Neural progenitor cell (in vitro differentiated cells): ENCODE measurements around the gene USP2.

Experiments
- CTCF ChIP-seq: fragments of 200-600 bp; sonication (generic); IDR thresholded peaks from 2 replicates; pipeline ENCODE4 v1.5.1; 2017; ENCODE audit warnings: antibody characterized with exemption, mild to moderate bottlenecking
- EZH2 ChIP-seq: fragments of 200-600 bp; sonication (generic); IDR thresholded peaks from 2 replicates; pipeline ENCODE4 v1.6.1; 2017; ENCODE audit warnings: antibody characterized with exemption, mild to moderate bottlenecking, moderate library complexity
- EZH2phosphoT487 ChIP-seq: fragments of 200-600 bp; sonication (generic); IDR thresholded peaks from 2 replicates; pipeline ENCODE4 v1.6.1; 2017; ENCODE audit warnings: antibody characterized with exemption

- TF ChIP-seq CTCF, result no peak
- TF ChIP-seq EZH2, result no peak
- TF ChIP-seq EZH2phosphoT487, result no peak
These were observed 24.5 kb upstream of the USP2 start for GRCh38 chr11:119406005-119406404.
